GM12878 (cell line): ENCODE results near the gene COLQ. TPM values are rescaled to one million over a fixed set of nuclear protein-coding genes. Genes with fewer than 3 reads are reported as not detected.

Experiments used
- ATAC-seq: fragments of 200-7000 bp; cut with Tn5 transposase; 3 replicates; pipeline ENCODE4 v1.9.1; 2020; ENCODE audit warnings: mild to moderate bottlenecking, moderate library complexity
- BruUV-seq: library from RNA; stranded (reverse); fragments of 400-500 nt; replicated peaks from 2 replicates; lab custom pipeline; 2021; lab: Mats Ljungman, UMichigan
- CTCF ChIA-PET: fragments of 300-600 bp; sonication (Branson Sonifier 250); formaldehyde crosslinking; extraction: SDS; loops from one replicate; lab custom pipeline; 2021; ENCODE audit warnings: inconsistent platforms; lab: Yijun Ruan, JAX
- POLR2A ChIA-PET: fragments of 350-600 bp; formaldehyde crosslinking; extraction: SDS; loops from one replicate; lab custom pipeline; 2021; ENCODE audit warnings: inconsistent platforms; lab: Charles Lee
- RAD21 ChIA-PET: fragments of 300-600 bp; sonication (Branson Sonifier 250); formaldehyde crosslinking; loops from one replicate; lab custom pipeline; 2023; ENCODE audit warnings: antibody characterized with exemption; ENCODE audit not compliant: unreplicated experiment; lab: Charles Lee
- SMC1A ChIA-PET: fragments of 300-600 bp; sonication (Branson Sonifier 250); formaldehyde crosslinking; loops from one replicate; lab custom pipeline; 2023; ENCODE audit not compliant: unreplicated experiment, uncharacterized antibody; lab: Charles Lee
- DNase-seq: peaks from one replicate; pipeline ENCODE4 v3.0.0-alpha.2; 2011; ENCODE audit warnings: low read depth, low spot score
- FAIRE-seq: peaks from 3 replicates; lab custom pipeline; 2011; peaks lifted over from hg19 to GRCh38; lab: Jason Lieb, UNC
- H2AFZ ChIP-seq: 2 replicates; pipeline ENCODE4 v1.6.0; 2011; ENCODE audit warnings: low read depth, low read length, control low read depth; ENCODE audit not compliant: control insufficient read depth
- H3K27ac ChIP-seq: 2 replicates; pipeline ENCODE4 v1.5.1; 2011; ENCODE audit warnings: control low read depth; ENCODE audit not compliant: control insufficient read depth, insufficient read depth
- H3K27me3 ChIP-seq, 2 experiments: replicated peaks in 1 of 2; 2 replicates each; pipeline versions ENCODE4 v1.6.0 to v1.6.1; 2011; ENCODE audit warnings: low read length in 1 of 2; ENCODE audit not compliant: control insufficient read depth in 2 of 2, insufficient read depth in 2 of 2
- H3K36me3 ChIP-seq, 2 experiments: 2 replicates each; pipeline ENCODE4 v1.5.1; 2011; ENCODE audit warnings: low read length in 1 of 2; ENCODE audit not compliant: control insufficient read depth in 2 of 2, insufficient read depth in 2 of 2
- H3K4me1 ChIP-seq: 2 replicates; pipeline ENCODE4 v1.6.1; 2011; ENCODE audit warnings: mild to moderate bottlenecking, low read length, moderate library complexity, mixed read lengths; ENCODE audit not compliant: control insufficient read depth, insufficient read depth
- H3K4me2 ChIP-seq: 2 replicates; pipeline ENCODE4 v1.6.0; 2011; ENCODE audit warnings: control low read depth; ENCODE audit not compliant: control insufficient read depth, insufficient read depth
- H3K4me3 ChIP-seq: fragments of 200-600 bp; sonication (generic); 2 replicates; pipeline ENCODE4 v1.5.1; 2016
- H3K79me2 ChIP-seq: 2 replicates; pipeline ENCODE4 v1.6.0; 2011; ENCODE audit warnings: low read length; ENCODE audit not compliant: control insufficient read depth, insufficient read depth
- H3K9ac ChIP-seq: 2 replicates; pipeline ENCODE4 v1.8.0; 2011; ENCODE audit warnings: low read length, control low read depth, mixed read lengths; ENCODE audit not compliant: control insufficient read depth, insufficient read depth
- H3K9me3 ChIP-seq: replicated peaks from 3 replicates; pipeline ENCODE4 v1.5.1; 2011; ENCODE audit warnings: mild to moderate bottlenecking, low read length; ENCODE audit not compliant: control insufficient read depth, insufficient read depth
- H4K20me1 ChIP-seq: 2 replicates; pipeline ENCODE4 v1.6.0; 2011; ENCODE audit not compliant: control insufficient read depth, insufficient read depth
- BHLHE40 ChIP-seq, 2 experiments: fragments of 450-650 bp in 1 of 2; IDR thresholded peaks; 2 replicates each; pipeline ENCODE4 v1.6.1; 2011 to 2017; ENCODE audit warnings: low read depth in 2 of 2, borderline replicate concordance in 1 of 2, improper control_type of control experiment in 1 of 2, low read length in 1 of 2, mild to moderate bottlenecking in 1 of 2
- EZH2 ChIP-seq: IDR thresholded peaks from 2 replicates; pipeline ENCODE4 v1.6.1; 2012; ENCODE audit warnings: low read depth, mild to moderate bottlenecking, control low read depth, inconsistent platforms, low read length, borderline replicate concordance; ENCODE audit not compliant: control insufficient read depth
- HDAC6 ChIP-seq: fragments of 200-600 bp; sonication (generic); IDR thresholded peaks from one replicate; pipeline ENCODE4 v1.8.0; 2017; ENCODE audit warnings: antibody characterized with exemption; ENCODE audit not compliant: unreplicated experiment
- PRDM15 ChIP-seq: fragments of 450-650 bp; formaldehyde crosslinking; IDR thresholded peaks from 2 replicates; pipeline ENCODE4 v1.4.0; 2020; ENCODE audit warnings: mild to moderate bottlenecking, moderate library complexity
- SMC3 ChIP-seq: IDR thresholded peaks from 2 replicates; pipeline ENCODE4 v1.6.1; 2011; ENCODE audit warnings: low read length, improper control_type of control experiment, borderline replicate concordance
- ZBTB4 ChIP-seq: fragments of 450-650 bp; formaldehyde crosslinking; IDR thresholded peaks from 2 replicates; pipeline ENCODE4 v1.4.0; 2022; ENCODE audit warnings: mild to moderate bottlenecking, moderate library complexity
- WGBS: methylation state at CpG from one replicate; pipeline ENCODE4 v1.1.6; 2016; ENCODE audit warnings: low lambda C conversion rate; ENCODE audit not compliant: insufficient replicate concordance, insufficient coverage; ENCODE audit errors: missing lambda C conversion rate; 5-methylcytosine and 5-hydroxymethylcytosine counted together
- in situ Hi-C: fragments of 300-500 bp; cut with MboI; formaldehyde crosslinking; loops from 9 replicates; pipeline ENCODE4 v1.14.3; 2018; ENCODE audit warnings: mixed read lengths
- intact Hi-C: fragments of 100-400 bp; cut with micrococcal nuclease; formaldehyde crosslinking; loops from one replicate; pipeline ENCODE4 v1.14.2; 2022; ENCODE audit not compliant: unreplicated experiment
- polyA plus RNA-seq, 11 experiments: library from polyadenylated mRNA; depleted of rRNA in 4 of 11; unstranded in 6 of 11; stranded (reverse) in 5 of 11; fragments of >200 nt; fragmentation: Nextera tagmentation in 4 of 11; fragmentation: Illumina TruSeq in 1 of 11; extraction: Ambion mirVana in 4 of 11; extraction: Trizol in 1 of 11; gene quantifications; 1 replicate in 1 of 11; 2 replicates in 10 of 11; pipeline versions ENCODE4 v1.2.1 to v1.2.3, GENCODE V29; 2011 to 2016; ENCODE audit warnings: inconsistent platforms in 2 of 11, missing spikeins in 2 of 11, low read depth in 1 of 11
- total RNA-seq, 4 experiments: library from RNA; depleted of rRNA in 3 of 4; stranded (reverse); fragments of >200 nt in 3 of 4; fragmentation: Illumina TruSeq in 1 of 4; extraction: Trizol in 1 of 4; gene quantifications; 2 replicates each; pipeline versions ENCODE4 v1.2.1 to v1.2.3, GENCODE V29; 2013 to 2021

COLQ gene
- total and polyA plus RNA-seq, 10 of the 15 experiments (the other 5 are each of a cell fraction or from before 2014, with no cell fraction given) = 0.13 to 2.7 (median 0.70) TPM

- FAIRE-seq (no peak), ATAC-seq (no peak), DNase-seq (no peak)
- Histone ChIP-seq H3K4me1 (no peaks in the 10 kb centered on the region), H3K27ac (no peak overlapping the region), H4K20me1 (no peaks in the 10 kb centered on the region), H3K36me3 (peaks cover 7 to 27% of the 10 kb centered on the region in 2 experiments), H3K4me3 (no peak overlapping the region), H2AFZ (no peak overlapping the region), H3K79me2 (no peaks in the 10 kb centered on the region), H3K9ac (no peak overlapping the region), H3K4me2 (no peak overlapping the region), H3K27me3 (no peaks in the 10 kb centered on the region), H3K9me3 (no peaks in the 10 kb centered on the region)
- in situ Hi-C loops = no loop called here
- no peak for TF ChIP-seq HDAC6
- TF ChIP-seq PRDM15 (CRISPR knock-in tag) = no peak
- TF ChIP-seq ZBTB4 (CRISPR knock-in tag) = no peak
- no peak for TF ChIP-seq BHLHE40 (IDR thresholded peaks at IDR 0.05; ENCODE audit: borderline replicate concordance in 1 of 2, low read depth in 2 of 2, low read length in 1 of 2)
- no peak for TF ChIP-seq EZH2
- no peak for TF ChIP-seq SMC3
- SMC1A ChIA-PET = interaction anchor here (2.0 kb wide), 1 partner anchor 10 kb away, joined by 8 read pairs; no protein-coding TSS in a partner anchor
- BruUV-seq = no TSS peak
- POLR2A ChIA-PET = interaction anchor here (1.0 kb wide), 1 partner anchor 31 kb away, joined by 4 read pairs; no protein-coding TSS in a partner anchor
- WGBS = 53% methylated on average over 4 of the region's 4 CpGs
- CTCF ChIA-PET = interaction anchor here (0.8 to 1.2 kb wide), 2 partner anchors 11 to 136 kb away, joined by 3 to 7 read pairs; no protein-coding TSS in a partner anchor
- RAD21 ChIA-PET = no interaction called here
- intact Hi-C loops = no loop called here
Measured at GRCh38 chr3:15440891-15441290, 80.6 kb downstream of the COLQ start.
